ENCODE data around the gene CRYBG2.

DNA sequence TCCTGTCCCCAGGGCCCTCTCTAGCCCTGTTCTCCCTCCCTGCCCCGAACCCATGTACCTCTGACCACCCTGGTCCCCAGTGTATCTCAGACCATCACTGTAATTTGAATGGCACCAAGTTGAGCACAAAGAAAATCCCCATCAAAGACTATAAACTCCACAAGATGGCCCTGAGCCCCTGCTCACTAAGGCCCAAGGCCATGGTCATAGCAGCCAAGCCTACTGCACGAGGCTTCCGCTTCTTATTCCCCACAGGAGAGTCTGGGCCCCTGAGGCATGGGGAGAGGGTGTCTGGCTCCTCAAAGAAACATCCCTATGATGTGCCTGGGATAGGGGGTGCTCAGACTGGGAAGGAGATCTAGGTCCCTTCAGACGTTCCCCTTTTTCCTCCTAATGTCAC is 14.1 kb upstream of the CRYBG2 start:
- TF ChIP-seq, protein P1, sequence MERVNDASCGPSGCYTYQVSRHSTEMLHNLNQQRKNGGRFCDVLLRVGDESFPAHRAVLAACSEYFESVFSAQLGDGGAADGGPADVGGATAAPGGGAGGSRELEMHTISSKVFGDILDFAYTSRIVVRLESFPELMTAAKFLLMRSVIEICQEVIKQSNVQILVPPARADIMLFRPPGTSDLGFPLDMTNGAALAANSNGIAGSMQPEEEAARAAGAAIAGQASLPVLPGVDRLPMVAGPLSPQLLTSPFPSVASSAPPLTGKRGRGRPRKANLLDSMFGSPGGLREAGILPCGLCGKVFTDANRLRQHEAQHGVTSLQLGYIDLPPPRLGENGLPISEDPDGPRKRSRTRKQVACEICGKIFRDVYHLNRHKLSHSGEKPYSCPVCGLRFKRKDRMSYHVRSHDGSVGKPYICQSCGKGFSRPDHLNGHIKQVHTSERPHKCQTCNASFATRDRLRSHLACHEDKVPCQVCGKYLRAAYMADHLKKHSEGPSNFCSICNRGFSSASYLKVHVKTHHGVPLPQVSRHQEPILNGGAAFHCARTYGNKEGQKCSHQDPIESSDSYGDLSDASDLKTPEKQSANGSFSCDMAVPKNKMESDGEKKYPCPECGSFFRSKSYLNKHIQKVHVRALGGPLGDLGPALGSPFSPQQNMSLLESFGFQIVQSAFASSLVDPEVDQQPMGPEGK (CRISPR knock-in tag; IDR thresholded peaks at IDR 0.05; ENCODE audit: borderline replicate concordance) = no peak
- no peak for TF ChIP-seq SNAI2 (CRISPR knock-in tag; IDR thresholded peaks at IDR 0.05)

All from SK-N-SH treated with all-trans-retinoic acid at 6 μM for 48 hours (cell line).